DMS53 treated with DMSO at 0.1 percent for 48 hours (cell line): ENCODE measurements around the gene DEFB124.
"Not testable (repeated sequence)": the region's sequence is repeated elsewhere in the genome, so short reads cannot be mapped to it uniquely, and the experiment has no call there.

Experiments used
- DNase-seq: peaks from one replicate; lab custom pipeline; 2025; ENCODE audit not compliant: unreplicated experiment; lab: John Stamatoyannopoulos, UW

DEFB124 gene

DNA sequence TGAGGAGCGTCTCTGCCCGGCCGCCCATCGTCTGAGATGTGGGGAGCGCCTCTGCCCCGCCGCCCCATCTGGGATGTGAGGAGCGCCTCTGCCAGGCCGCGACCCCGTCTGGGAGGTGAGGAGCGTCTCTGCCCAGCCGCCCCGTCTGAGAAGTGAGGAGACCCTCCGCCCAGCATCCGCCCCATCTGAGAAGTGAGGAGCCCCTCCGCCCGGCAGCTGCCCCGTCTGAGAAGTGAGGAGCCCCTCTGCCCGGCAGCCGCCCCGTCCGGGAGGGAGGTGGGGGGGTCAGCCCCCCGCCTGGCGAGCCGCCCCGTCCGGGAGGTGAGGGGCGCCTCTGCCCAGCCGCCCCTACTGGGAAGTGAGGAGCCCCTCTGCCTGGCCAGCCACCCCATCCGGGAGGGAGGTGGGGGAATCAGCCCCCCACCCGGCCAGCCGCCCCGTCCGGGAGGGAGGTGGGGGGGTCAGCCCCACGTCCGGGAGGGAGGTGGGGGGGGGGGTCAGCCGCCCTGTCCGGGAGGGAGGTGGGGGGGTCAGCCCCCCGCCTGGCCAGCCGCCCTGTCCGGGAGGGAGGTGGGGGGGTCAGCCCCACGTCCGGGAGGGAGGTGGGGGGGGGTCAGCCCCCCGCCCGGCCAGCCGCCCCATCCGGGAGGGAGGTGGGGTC is 47.9 kb downstream of the DEFB124 start:
- not testable (repeated sequence) for DNase-seq

DNA sequence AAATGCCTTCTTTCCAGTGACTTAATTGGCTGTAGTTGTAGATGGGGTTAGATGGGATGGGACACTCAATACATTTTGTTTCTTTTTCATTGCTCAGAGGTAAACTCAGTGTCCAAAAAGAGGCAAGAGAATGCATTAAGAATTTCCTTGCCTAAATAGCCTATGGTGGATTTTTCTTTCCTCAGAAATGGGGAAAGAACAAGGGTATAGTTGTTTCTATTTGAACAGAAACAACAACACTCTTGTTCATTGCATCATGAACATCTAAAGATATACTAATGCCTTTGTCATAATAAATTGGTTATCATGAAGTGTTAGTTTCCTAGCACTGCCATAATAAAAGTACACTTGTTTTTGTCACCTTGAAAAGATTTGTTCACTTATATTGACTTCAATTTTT is 49.1 kb downstream of the DEFB124 start:
- DNase-seq = no peak

DNA sequence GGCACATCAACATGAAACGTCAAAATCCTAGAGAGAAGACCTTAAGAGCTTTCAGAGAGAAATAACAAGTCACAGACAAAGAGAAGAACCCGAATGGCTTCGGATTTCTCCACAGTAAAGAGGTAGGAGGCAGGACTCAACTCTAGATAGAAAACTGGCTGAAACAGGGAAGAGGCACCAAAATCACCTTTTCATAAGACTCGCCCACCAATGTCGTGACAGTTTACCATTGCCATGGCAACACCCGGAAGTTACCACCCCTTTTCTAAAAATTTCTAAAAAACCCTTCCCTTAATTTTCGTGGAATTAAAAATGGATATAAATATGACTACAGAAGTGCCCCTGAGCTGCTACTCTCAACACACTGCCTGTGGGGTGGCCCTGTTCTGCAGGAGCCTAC is 56.6 kb downstream of the DEFB124 start:
- DNase-seq = no peak

DNA sequence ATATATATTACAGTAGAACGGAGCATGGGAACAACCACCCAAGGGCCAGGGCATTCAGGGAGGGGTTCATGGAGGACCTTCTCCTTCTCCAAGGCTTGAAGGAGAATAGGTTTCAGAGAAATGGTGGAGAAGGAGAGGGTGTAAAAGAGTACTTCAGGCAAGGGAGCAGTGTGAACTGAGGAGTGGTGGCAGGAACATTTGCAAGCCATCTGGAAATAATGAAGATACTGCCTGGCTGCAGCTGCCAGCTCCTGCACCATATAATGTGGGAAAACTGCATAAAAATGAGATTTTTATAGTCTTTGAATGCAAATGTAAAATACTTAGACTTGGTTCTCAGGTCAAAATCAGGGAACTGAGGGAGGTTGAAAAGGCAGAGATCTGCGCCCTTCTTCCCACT is 59.3 kb downstream of the DEFB124 start:
- no peak for DNase-seq
